ENCODE measurements around the gene ZNF701.
"Not testable (repeated sequence)": the region's sequence is repeated elsewhere in the genome, so short reads cannot be mapped to it uniquely, and the experiment has no call there.

Gene ZNF701

GRCh38 chr19:52566121-52566520 lies 4.0 kb upstream of the ZNF701 start:
- intact Hi-C loops (cut with DNase I; ENCODE audit: low total_unique reads), result no loop called here
- peaks cover 28 to 38% (median 37%) of the 10 kb centered on the region in 3 donors for H3K36me3 ChIP-seq
- no peak for DNase-seq

GRCh38 chr19:52566588-52566987 lies 3.5 kb upstream of the ZNF701 start:
- DNase-seq, result no peak
- Histone ChIP-seq H3K27me3 (no peaks in the 10 kb centered on the region), H3K4me1 (peaks cover 0 to 16% (median 7%) of the 10 kb centered on the region in 4 donors), H3K9me3 (peaks cover 0 to 28% (median 4%) of the 10 kb centered on the region in 3 donors), H3K36me3 (peaks cover 24 to 33% (median 33%) of the 10 kb centered on the region in 3 donors), H3K4me3 (no peak overlapping the region), H3K27ac (no peak overlapping the region)
- no peak for TF ChIP-seq CTCF (IDR thresholded peaks at IDR 0.05)
- intact Hi-C loops (cut with DNase I; ENCODE audit: low total_unique reads), result no loop called here

More at GRCh38 chr19:52566121-52566520, 4.0 kb upstream of the ZNF701 start:
- H3K4me3 ChIP-seq, result no peak overlapping the region
- no peak overlapping the region for H3K27ac ChIP-seq
- peaks cover 0 to 15% (median 7%) of the 10 kb centered on the region in 4 donors for H3K4me1 ChIP-seq
- H3K27me3 ChIP-seq, result no peaks in the 10 kb centered on the region
- H3K9me3 ChIP-seq, result peaks cover 0 to 33% (median 4%) of the 10 kb centered on the region in 3 donors
- TF ChIP-seq CTCF (IDR thresholded peaks at IDR 0.05), result no peak

GRCh38 chr19:52567921-52568320 lies 2.2 kb upstream of the ZNF701 start:
- no peak for DNase-seq
- Histone ChIP-seq H3K36me3 (peaks cover 19 to 31% (median 24%) of the 10 kb centered on the region in 3 donors), H3K4me3 (no peak overlapping the region), H3K27ac (no peak overlapping the region), H3K4me1 (peaks cover 0 to 16% (median 7%) of the 10 kb centered on the region in 4 donors), H3K27me3 (no peaks in the 10 kb centered on the region), H3K9me3 (peaks cover 0 to 15% (median 0%) of the 10 kb centered on the region in 3 donors)
- intact Hi-C loops (cut with DNase I; ENCODE audit: low total_unique reads), result no loop called here
- TF ChIP-seq CTCF (IDR thresholded peaks at IDR 0.05), result no peak

GRCh38 chr19:52569638-52569999 lies 468 bp upstream of the ZNF701 start:
- H3K9me3 ChIP-seq; H3K27me3 ChIP-seq; intact Hi-C loops (cut with DNase I; ENCODE audit: low total_unique reads): not testable (repeated sequence)
- peak overlapping the region; percentile 66 to 68 for H3K4me3 ChIP-seq
- peaks cover 0 to 16% (median 7%) of the 10 kb centered on the region in 4 donors for H3K4me1 ChIP-seq
- H3K27ac ChIP-seq, result peak overlapping the region; percentile 86 to 87
- DNase-seq, result peak in 1 of 2 donors; percentile 47
- peaks cover 4 to 29% (median 28%) of the 10 kb centered on the region in 3 donors for H3K36me3 ChIP-seq

GRCh38 chr19:52584736-52585440 lies 14.8 kb downstream of the ZNF701 start:
- H3K4me3 ChIP-seq, result peak overlapping the region in 1 of 2 donors; percentile 47
- no peak for DNase-seq
- no peaks in the 10 kb centered on the region for H3K27me3 ChIP-seq
- TF ChIP-seq CTCF (IDR thresholded peaks at IDR 0.05), result no peak
- peaks cover 57 to 92% (median 77%) of the 10 kb centered on the region in 3 donors for H3K36me3 ChIP-seq
- peak overlapping the region in 1 of 2 donors; percentile 31 for H3K27ac ChIP-seq
- H3K4me1 ChIP-seq, result no peaks in the 10 kb centered on the region
- intact Hi-C loops (cut with DNase I; ENCODE audit: low total_unique reads), result no loop called here
- peaks cover 0 to 4% (median 0%) of the 10 kb centered on the region in 3 donors for H3K9me3 ChIP-seq

GRCh38 chr19:52585604-52586003 lies 15.5 kb downstream of the ZNF701 start:
- Histone ChIP-seq H3K9me3 (peaks cover 0 to 4% (median 0%) of the 10 kb centered on the region in 3 donors), H3K4me1 (no peaks in the 10 kb centered on the region), H3K27me3 (no peaks in the 10 kb centered on the region), H3K27ac (peak overlapping the region in 1 of 2 donors; percentile 31), H3K36me3 (peaks cover 58 to 90% (median 77%) of the 10 kb centered on the region in 3 donors), H3K4me3 (no peak overlapping the region)
- intact Hi-C loops (cut with DNase I; ENCODE audit: low total_unique reads), result no loop called here
- no peak for TF ChIP-seq CTCF (IDR thresholded peaks at IDR 0.05)
- no peak for DNase-seq
